ENCODE results near the gene WFDC1. TPM values are rescaled to one million over a fixed set of nuclear protein-coding genes. Genes with fewer than 3 reads are reported as not detected.

Gene WFDC1
- total RNA-seq, 1 donor from 2014 or later = not detected

- no peak for TF ChIP-seq CTCF (IDR thresholded peaks at IDR 0.05)
- H3K27me3 Mint-ChIP-seq = peaks cover 31% of the 10 kb centered on the region
- ATAC-seq (ENCODE audit: low read depth) = no peak
- H3K4me1 Mint-ChIP-seq = no peaks in the 10 kb centered on the region
- CTCF ChIA-PET = no interaction called here
- H3K36me3 Mint-ChIP-seq (ENCODE audit: low read depth) = no peaks in the 10 kb centered on the region
- intact Hi-C loops (cut with micrococcal nuclease) = no loop called here
- H3K4me3 Mint-ChIP-seq = no peak overlapping the region
- no peak overlapping the region for H3K27ac Mint-ChIP-seq
- POLR2A ChIA-PET = no interaction called here
- H3K9me3 Mint-ChIP-seq = peaks cover 3% of the 10 kb centered on the region
- DNase-seq = no peak
Measured at GRCh38 chr16:84314373-84314772, 19.7 kb downstream of the WFDC1 start.

GRCh38 chr16:84314814-84315213, 20.1 kb downstream of the WFDC1 start:
- no peak for DNase-seq
- no peak overlapping the region for H3K4me3 Mint-ChIP-seq
- peaks cover 3% of the 10 kb centered on the region for H3K9me3 Mint-ChIP-seq
- intact Hi-C loops (cut with micrococcal nuclease) = no loop called here
- no peaks in the 10 kb centered on the region for H3K36me3 Mint-ChIP-seq (ENCODE audit: low read depth)
- ChIA-PET CTCF (no interaction called here), POLR2A (no interaction called here)
- no peak for ATAC-seq (ENCODE audit: low read depth)
- peaks cover 32% of the 10 kb centered on the region for H3K27me3 Mint-ChIP-seq
- H3K4me1 Mint-ChIP-seq = no peaks in the 10 kb centered on the region
- no peak overlapping the region for H3K27ac Mint-ChIP-seq
- no peak for TF ChIP-seq CTCF (IDR thresholded peaks at IDR 0.05)

DNA sequence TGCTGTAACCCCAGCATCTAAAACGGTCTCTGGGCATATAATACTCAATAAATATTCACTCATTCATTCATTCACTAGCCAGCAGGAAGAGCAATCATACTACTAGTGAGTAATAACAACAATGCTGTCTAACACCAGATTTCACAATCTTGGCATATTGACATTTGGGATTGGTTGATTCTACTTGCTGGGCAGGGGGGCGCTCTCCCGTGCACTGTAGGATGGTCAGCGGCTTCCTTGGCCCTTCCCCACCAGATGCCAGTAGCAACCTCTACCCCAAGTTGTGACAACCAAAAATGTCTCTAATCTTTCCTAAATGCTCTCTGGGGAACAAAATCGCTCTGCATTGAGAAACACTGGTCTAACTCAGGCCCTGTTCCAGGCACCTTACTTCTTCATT, 20.7 kb downstream of the WFDC1 start:
- peaks cover 31% of the 10 kb centered on the region for H3K27me3 Mint-ChIP-seq
- H3K27ac Mint-ChIP-seq = no peak overlapping the region
- H3K9me3 Mint-ChIP-seq = peaks cover 3% of the 10 kb centered on the region
- no peaks in the 10 kb centered on the region for H3K36me3 Mint-ChIP-seq (ENCODE audit: low read depth)
- ChIA-PET POLR2A (no interaction called here), CTCF (no interaction called here)
- no peaks in the 10 kb centered on the region for H3K4me1 Mint-ChIP-seq
- DNase-seq = no peak
- TF ChIP-seq CTCF (IDR thresholded peaks at IDR 0.05) = no peak
- no peak overlapping the region for H3K4me3 Mint-ChIP-seq
- intact Hi-C loops (cut with micrococcal nuclease) = no loop called here
- no peak for ATAC-seq (ENCODE audit: low read depth)

DNA sequence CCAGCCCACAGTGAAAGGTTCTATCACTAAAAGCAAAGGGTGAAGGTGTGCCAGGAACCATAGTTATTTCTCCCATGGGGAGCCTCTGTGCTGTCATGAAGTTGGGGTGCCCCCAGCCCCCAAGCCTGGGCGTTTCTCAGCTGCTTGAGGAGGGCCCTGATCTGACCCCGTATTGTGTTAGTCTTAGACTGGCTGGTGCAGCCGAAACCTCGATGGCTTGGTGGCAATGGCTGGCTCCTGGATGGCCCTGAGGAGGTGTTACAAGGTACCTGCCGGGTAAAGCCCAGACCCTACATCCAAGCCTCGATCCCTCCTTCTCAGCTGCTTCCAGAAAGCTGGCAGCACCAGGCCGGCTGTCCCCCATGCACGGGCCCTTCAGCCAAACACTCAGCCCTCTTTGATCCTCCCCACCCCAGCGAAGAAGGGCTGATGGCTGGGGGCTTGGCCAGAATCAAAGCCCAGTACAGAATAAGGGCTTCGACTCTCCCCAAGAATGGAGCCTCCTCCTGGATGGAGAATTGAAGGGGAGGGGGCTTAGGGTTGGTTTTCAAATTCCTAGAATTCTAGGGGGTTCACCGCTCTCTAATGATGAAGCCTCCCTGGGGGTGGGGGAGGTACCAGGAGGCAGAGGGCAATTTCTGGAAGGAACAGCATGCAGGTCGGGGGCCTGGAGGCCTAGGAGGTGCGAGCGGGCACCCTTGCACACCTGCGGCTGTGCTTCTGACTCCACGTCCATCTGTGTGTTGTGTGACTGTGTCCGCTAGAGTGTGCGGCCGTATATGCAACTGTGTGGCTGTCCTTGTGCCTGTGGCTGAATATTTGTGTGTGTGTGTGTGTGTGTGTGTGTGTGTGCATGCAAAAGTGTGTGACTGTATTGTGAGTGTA, 23.7 kb downstream of the WFDC1 start:
- Mint-ChIP-seq H3K27me3 (peaks cover 23% of the 10 kb centered on the region), H3K4me3 (no peak overlapping the region), H3K9me3 (peaks cover 3% of the 10 kb centered on the region), H3K4me1 (no peaks in the 10 kb centered on the region), H3K36me3 (ENCODE audit: low read depth) (no peaks in the 10 kb centered on the region), H3K27ac (no peak overlapping the region)
- intact Hi-C loops (cut with micrococcal nuclease) = no loop called here
- DNase-seq (no peak), ATAC-seq (ENCODE audit: low read depth) (no peak)
- ChIA-PET CTCF (no interaction called here), POLR2A (no interaction called here)
- TF ChIP-seq CTCF (IDR thresholded peaks at IDR 0.05) = no peak

- Mint-ChIP-seq H3K27me3 (peaks cover 17% of the 10 kb centered on the region), H3K4me3 (no peak overlapping the region), H3K4me1 (no peaks in the 10 kb centered on the region), H3K36me3 (ENCODE audit: low read depth) (no peaks in the 10 kb centered on the region), H3K27ac (no peak overlapping the region), H3K9me3 (peaks cover 3% of the 10 kb centered on the region)
- TF ChIP-seq CTCF (IDR thresholded peaks at IDR 0.05) = no peak
- intact Hi-C loops (cut with micrococcal nuclease) = no loop called here
- ChIA-PET POLR2A (no interaction called here), CTCF (no interaction called here)
- ATAC-seq (ENCODE audit: low read depth) (no peak), DNase-seq (no peak)
Measured at GRCh38 chr16:84319146-84319760, 24.6 kb downstream of the WFDC1 start.

All from activated B cell treated with CpG ODN at 0.5 μM for 24 hours (primary cell).